Heart right ventricle (tissue), 16 donors: ENCODE results near the gene CYTL1. TPM values are rescaled to one million over a fixed set of nuclear protein-coding genes. Genes with fewer than 3 reads are reported as not detected.

Experiments used
- ATAC-seq, 8 donors: fragments of 200-7000 bp; cut with Tn5 transposase; one replicate each; pipeline ENCODE4 v1.9.1; 2020; ENCODE audit warnings: mild to moderate bottlenecking in 8 of 8, moderate library complexity in 8 of 8, moderate number of reproducible peaks in 1 of 8
- DNase-seq, 2 donors: peaks; one replicate each; pipeline ENCODE4 v3.0.0-alpha.2; 2020
- H3K27ac ChIP-seq, 10 donors: fragments of 200-600 bp; sonication (generic) in 2 of 10; one replicate each; pipeline versions ENCODE4 v1.5.0 to v1.8.0; 2020 to 2022; ENCODE audit warnings: mild to moderate bottlenecking in 3 of 10
- H3K27me3 ChIP-seq, 7 donors: fragments of 200-600 bp; one replicate each; pipeline ENCODE4 v1.8.0; 2021 to 2022; ENCODE audit warnings: mild to moderate bottlenecking in 2 of 7
- H3K36me3 ChIP-seq, 9 donors: fragments of 200-600 bp; sonication (generic) in 1 of 9; one replicate each; pipeline versions ENCODE4 v1.5.0 to v1.8.0; 2020 to 2022; ENCODE audit warnings: mild to moderate bottlenecking in 2 of 9
- H3K4me1 ChIP-seq, 9 donors: fragments of 200-600 bp; sonication (generic) in 1 of 9; one replicate each; pipeline versions ENCODE4 v1.5.0 to v1.8.0; 2020 to 2022; ENCODE audit warnings: mild to moderate bottlenecking in 4 of 9
- H3K4me3 ChIP-seq, 10 donors: fragments of 200-600 bp; sonication (generic) in 2 of 10; one replicate each; pipeline versions ENCODE4 v1.5.0 to v1.8.0; 2020 to 2022; ENCODE audit warnings: mild to moderate bottlenecking in 7 of 10, moderate library complexity in 2 of 10
- H3K9me3 ChIP-seq, 11 donors: fragments of 200-600 bp in 10 of 11; sonication (generic) in 2 of 11; one replicate each; pipeline versions ENCODE4 v1.5.0 to v1.8.0; 2013 to 2022; ENCODE audit warnings: mild to moderate bottlenecking in 2 of 11, control low read depth in 1 of 11, moderate library complexity in 1 of 11
- WGBS, 2 donors: extraction: QIAGEN DNeasy Blood & Tissue Kit; methylation state at CpG; one replicate each; pipeline ENCODE4 v1.1.7; 2013; ENCODE audit warnings: inconsistent platforms in 1 of 2; 5-methylcytosine and 5-hydroxymethylcytosine counted together
- intact Hi-C, 10 donors: fragments of 100-400 bp; cut with DNase I; formaldehyde crosslinking; loops; one replicate each; pipeline versions ENCODE4 v1.11.1 to v1.14.2; 2022
- polyA plus RNA-seq, 2 donors: library from polyadenylated mRNA; stranded (reverse); fragments of 200-250 nt; gene quantifications; one replicate each; pipeline ENCODE4 v1.2.3, GENCODE V29; 2013
- total RNA-seq, 10 donors: library from RNA; stranded (reverse); fragmentation: NEBNext Ultra II Directional in 3 of 10; extraction: Animal tissue kit (Norgen Biotek cat#: 25700) in 3 of 10; gene quantifications; one replicate each; pipeline versions ENCODE4 v1.2.1 to v1.2.4, GENCODE V29; 2021 to 2023
- TF ChIP-seq, protein P1 (sequence below), 9 donors: fragments of 200-600 bp; sonication (generic) in 2 of 9; IDR thresholded peaks; one replicate each; pipeline versions ENCODE4 v1.5.0 to v1.8.0; 2021 to 2022; ENCODE audit warnings: antibody characterized with exemption in 9 of 9, mild to moderate bottlenecking in 5 of 9, moderate library complexity in 1 of 9
- donor health status: Arrhythmogenic right ventricular cardiomyopathy.
- donor health status: ischemic (EF 13 %, LVEDD 7.1; RV severe dilation, severe dysfunction).
- donor health status: healthy with polysubstance abuse.
- donor health status: DM: no; HTN: yes; CAD: no.
- donor health status: DM: no; HTN: no; CAD: no.
- donor health status: ischemic (EF 25% LVEDD 6.9; RV normal size, moderate dysfunction).
- donor health status: ischemic (EF 25% LVEDD 5.7; RV mildly dilated, moderate dysfunction).
- donor health status: healthy.
- donor health status: DM: yes; HTN: yes; CAD: no.
- donor health status: Ischemic cardiomyopathy.
- donor health status: ischemic (EF 35%, LVEDD 5.7; RV mildly dilated, moderate dysfunction).
- donor health status: nonischemic (EF 11% LVEDD 7.7; RV severe dilation, severe dysfunction).
- donor health status: DM: yes; HTN: yes; CAD: no.
- donor health status: PGD.
- donor health status: ischemic (EF 29% LVEDD 5.4; RV normal size, mild dysfunction).
- donor health status: nonischemic (EF 23%, LVEDD 6.1; RV moderate dilation, normal function).

CYTL1 gene
- total and polyA plus RNA-seq, 12 donors: 0.20 to 0.95 (median 0.40) TPM; not detected in 6

DNA sequence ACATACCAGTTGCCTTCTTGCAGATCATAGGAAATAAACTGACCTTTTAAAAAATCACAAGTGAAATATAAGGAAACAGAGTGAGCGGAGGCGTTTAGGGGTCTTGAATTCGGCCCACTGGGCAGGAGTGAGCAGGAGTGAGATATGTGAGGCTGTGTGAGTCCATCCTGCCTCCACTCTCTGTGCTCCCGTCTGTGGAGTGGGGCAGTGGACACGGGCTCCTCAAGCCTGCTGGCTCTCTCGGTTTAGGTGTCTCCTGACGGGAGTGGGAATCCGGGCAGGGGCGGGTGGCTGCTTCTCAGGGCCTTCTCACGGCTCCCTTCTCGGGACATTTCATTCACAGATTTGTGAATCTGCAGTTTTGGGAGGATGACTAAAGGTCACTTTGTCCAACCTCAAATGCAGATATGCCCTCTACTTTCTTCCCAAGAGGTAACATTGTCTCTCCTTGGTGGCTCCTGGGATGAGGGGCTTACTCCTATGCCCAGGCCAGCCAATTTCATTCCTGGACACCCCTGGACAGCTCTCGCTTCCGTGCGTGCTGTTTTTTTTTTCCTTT, 27.6 kb downstream of the CYTL1 start:
- DNase-seq (no peak), ATAC-seq (no peak)
- WGBS, 2 donors: 84 to 87% methylated on average over 14 of the region's 14 CpGs
- H3K9me3 ChIP-seq: no peaks in the 10 kb centered on the region
- H3K27ac ChIP-seq: peak overlapping the region in 8 of 10 donors; percentile 16 to 73 (median 36)
- TF ChIP-seq, protein P1, sequence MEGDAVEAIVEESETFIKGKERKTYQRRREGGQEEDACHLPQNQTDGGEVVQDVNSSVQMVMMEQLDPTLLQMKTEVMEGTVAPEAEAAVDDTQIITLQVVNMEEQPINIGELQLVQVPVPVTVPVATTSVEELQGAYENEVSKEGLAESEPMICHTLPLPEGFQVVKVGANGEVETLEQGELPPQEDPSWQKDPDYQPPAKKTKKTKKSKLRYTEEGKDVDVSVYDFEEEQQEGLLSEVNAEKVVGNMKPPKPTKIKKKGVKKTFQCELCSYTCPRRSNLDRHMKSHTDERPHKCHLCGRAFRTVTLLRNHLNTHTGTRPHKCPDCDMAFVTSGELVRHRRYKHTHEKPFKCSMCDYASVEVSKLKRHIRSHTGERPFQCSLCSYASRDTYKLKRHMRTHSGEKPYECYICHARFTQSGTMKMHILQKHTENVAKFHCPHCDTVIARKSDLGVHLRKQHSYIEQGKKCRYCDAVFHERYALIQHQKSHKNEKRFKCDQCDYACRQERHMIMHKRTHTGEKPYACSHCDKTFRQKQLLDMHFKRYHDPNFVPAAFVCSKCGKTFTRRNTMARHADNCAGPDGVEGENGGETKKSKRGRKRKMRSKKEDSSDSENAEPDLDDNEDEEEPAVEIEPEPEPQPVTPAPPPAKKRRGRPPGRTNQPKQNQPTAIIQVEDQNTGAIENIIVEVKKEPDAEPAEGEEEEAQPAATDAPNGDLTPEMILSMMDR (IDR thresholded peaks at IDR 0.05): no peak
- no peak overlapping the region for H3K4me3 ChIP-seq
- peaks cover 0 to 13% (median 7%) of the 10 kb centered on the region in 7 donors for H3K27me3 ChIP-seq
- H3K4me1 ChIP-seq: peaks cover 0 to 18% (median 10%) of the 10 kb centered on the region in 9 donors
- H3K36me3 ChIP-seq: no peaks in the 10 kb centered on the region
- intact Hi-C loops: loop anchor here in 6 of 10 donors (5.0 to 10.0 kb wide), 4 partner anchors 151 to 823 kb away; no protein-coding TSS in a partner anchor

DNA sequence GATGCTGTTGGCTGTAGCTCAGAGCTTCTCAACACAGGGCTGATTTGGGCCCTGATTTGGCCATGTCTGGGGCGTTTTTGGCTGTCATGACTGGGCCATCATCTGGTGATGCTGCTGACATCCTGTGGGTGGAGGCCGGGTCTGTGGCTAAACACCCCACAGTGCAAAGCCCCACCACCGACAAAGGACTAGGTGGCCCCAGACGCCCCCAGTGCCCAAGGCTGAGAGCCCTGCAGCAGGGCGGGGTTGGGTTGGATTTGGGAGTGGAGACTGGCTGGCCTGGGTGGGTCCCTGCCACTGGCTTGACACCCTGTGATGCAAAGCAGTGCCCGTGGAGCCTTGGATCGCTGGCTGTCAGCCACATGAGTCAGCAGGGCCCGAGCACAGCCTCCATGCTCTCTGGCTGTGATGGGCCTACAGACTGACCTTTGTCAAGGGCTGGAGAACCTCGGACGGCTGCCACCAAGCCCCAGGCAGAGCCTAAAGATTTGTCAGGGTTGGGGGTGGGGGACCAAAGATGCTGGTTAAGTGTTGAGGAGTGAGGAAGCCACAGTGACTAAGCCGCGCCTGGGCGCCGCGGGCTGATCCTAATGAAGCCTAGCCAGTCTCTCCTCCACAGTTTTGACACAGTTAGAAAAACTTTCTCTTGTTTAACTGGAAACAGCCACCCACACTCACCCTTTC, 28.3 kb downstream of the CYTL1 start:
- TF ChIP-seq, protein P1 (IDR thresholded peaks at IDR 0.05): no peak
- intact Hi-C loops: loop anchor here in 6 of 10 donors (5.0 to 10.0 kb wide), 4 partner anchors 151 to 824 kb away; no protein-coding TSS in a partner anchor
- 54 to 57% methylated on average over 15 of the region's 15 CpGs for WGBS, 2 donors
- Histone ChIP-seq H3K27me3 (peaks cover 0 to 13% (median 7%) of the 10 kb centered on the region in 7 donors), H3K9me3 (no peaks in the 10 kb centered on the region), H3K27ac (peak overlapping the region in 8 of 10 donors; percentile 16 to 73 (median 36)), H3K36me3 (no peaks in the 10 kb centered on the region), H3K4me3 (no peak overlapping the region), H3K4me1 (peaks cover 0 to 18% (median 10%) of the 10 kb centered on the region in 9 donors)
- peak; percentile 64 to 78 for DNase-seq
- peak; percentile 75 to 96 (median 83) for ATAC-seq

DNA sequence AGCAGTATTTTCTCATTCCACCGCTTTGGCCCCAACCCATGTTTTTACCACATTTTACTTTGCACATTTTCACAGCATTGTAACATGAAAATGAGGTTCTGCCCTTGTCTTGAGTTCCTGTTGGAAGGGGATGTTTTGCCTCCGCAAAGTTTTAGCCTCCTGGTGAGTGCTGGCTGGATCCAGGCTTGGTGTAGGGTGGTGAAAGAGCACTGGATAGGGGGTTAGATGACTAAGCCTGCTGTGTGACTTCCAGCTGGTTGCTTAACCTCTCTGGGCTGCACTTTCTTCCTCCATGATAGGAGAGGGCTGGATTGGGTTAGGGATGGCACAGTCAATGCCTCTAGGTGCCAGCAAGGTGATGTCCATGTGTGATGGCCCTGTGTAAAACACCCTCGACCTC, 28.9 kb downstream of the CYTL1 start:
- DNase-seq: no peak
- TF ChIP-seq, protein P1 (IDR thresholded peaks at IDR 0.05): no peak
- H3K9me3 ChIP-seq: no peaks in the 10 kb centered on the region
- H3K4me3 ChIP-seq: no peak overlapping the region
- H3K36me3 ChIP-seq: no peaks in the 10 kb centered on the region
- peaks cover 0 to 16% (median 10%) of the 10 kb centered on the region in 9 donors for H3K4me1 ChIP-seq
- peak in 1 of 8 donors; percentile 32 for ATAC-seq
- WGBS, 2 donors: 88 to 90% methylated on average over 3 of the region's 3 CpGs
- peaks cover 0 to 13% (median 7%) of the 10 kb centered on the region in 7 donors for H3K27me3 ChIP-seq
- intact Hi-C loops: loop anchor here in 6 of 10 donors (5.0 to 10.0 kb wide), 4 partner anchors 152 to 824 kb away; no protein-coding TSS in a partner anchor
- H3K27ac ChIP-seq: peak overlapping the region in 3 of 10 donors; percentile 16 to 38 (median 20)

DNA sequence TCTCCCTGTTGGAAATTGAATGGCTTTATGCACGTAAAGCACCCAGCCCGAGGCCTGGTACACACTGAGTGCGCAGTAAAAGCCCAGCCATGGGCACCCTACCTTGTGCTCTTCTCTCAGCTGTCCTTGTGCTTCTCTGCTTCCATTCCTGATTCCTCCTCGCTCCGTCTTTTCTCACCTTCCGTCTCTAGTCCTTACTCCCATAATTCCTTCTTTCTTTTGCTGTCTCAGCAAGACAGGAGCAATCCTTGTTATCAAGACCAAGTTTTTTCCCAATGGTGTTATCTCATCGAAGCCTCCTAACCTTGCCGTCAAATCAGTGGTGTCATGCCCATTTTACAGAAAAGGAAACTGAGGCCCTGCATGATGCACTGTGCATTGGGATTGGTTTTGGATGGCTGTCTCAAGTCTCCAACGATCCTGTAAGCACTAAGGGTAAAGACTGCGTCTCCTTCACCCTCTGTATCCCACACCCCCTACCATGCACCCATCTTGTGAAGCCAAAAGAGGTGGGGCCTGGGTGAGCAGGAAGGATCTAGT, 30.1 kb downstream of the CYTL1 start:
- intact Hi-C loops: no loop called here

More for the DNA sequence above, 30.1 kb downstream of the CYTL1 start:
- TF ChIP-seq, protein P1 (IDR thresholded peaks at IDR 0.05): no peak
- Histone ChIP-seq H3K27ac (no peak overlapping the region), H3K4me3 (no peak overlapping the region), H3K9me3 (no peaks in the 10 kb centered on the region), H3K36me3 (no peaks in the 10 kb centered on the region), H3K27me3 (peaks cover 0 to 11% (median 0%) of the 10 kb centered on the region in 7 donors), H3K4me1 (peaks cover 0 to 12% (median 8%) of the 10 kb centered on the region in 9 donors)
- DNase-seq: no peak
- 84 to 86% methylated on average over 10 of the region's 10 CpGs for whole genome bisulfite sequencing, 2 donors
- ATAC-seq: no peak
